Epithelial cell of proximal tubule (primary cell): Measurements from ENCODE around the gene KIF25. TPM values are rescaled to one million over a fixed set of nuclear protein-coding genes. Genes with fewer than 3 reads are reported as not detected.
"Not testable (repeated sequence)": the region's sequence is repeated elsewhere in the genome, so short reads cannot be mapped to it uniquely, and the experiment has no call there.

Experiments
- DNase-seq: peaks from one replicate; pipeline ENCODE4 v3.0.0-alpha.2; 2011; ENCODE audit warnings: low read depth
- H3K4me3 ChIP-seq: 2 replicates; pipeline ENCODE4 v1.5.1; 2011; ENCODE audit warnings: low read depth, mild to moderate bottlenecking, low read length
- CTCF ChIP-seq: conservative IDR thresholded peaks from 2 replicates; pipeline ENCODE4 v1.5.1; 2012; ENCODE audit warnings: low read depth, mild to moderate bottlenecking, low read length
- total RNA-seq: library from RNA; depleted of rRNA; stranded (reverse); fragments of >200 nt; gene quantifications from 2 replicates; pipeline ENCODE4 v1.2.3, GENCODE V29; 2015

KIF25 gene
- total RNA-seq, 1 donor from 2014 or later, result not detected

DNA sequence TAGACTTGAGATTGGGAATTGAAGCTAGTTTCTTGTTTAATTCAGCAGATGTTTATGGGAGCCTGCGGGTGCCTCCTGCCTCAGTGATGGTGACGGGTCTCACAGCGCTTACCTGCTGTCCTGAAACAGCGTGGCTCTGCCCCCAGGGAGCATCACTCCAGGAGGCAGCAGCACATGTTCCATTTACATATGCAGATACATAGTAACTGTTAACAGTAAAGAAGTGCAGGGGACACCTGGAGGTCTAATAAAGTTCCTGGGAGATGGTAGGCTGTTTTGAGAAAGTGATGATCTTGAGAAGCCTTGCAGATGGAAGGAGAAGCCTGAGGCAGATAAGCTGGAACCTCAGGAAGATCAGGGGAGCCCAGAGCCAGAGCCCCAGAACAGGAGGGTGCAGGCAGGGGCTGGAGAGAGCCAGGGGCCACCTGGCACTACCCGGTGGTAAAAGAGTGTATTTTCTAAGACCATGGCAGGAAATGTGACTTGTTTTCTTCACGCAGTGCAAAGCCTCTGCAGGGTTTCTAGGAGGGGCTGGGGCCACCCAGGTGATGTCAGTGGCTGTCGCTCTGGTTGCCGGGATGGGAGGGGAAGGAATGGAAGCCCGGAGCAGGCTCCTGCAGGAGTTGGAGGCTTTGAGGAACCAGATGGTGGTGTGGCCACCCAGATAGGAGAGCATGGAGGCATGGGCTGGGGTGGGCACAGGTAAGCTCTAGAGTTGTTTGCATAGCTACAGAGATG is 24.2 kb upstream of the KIF25 start:
- DNase-seq, result no peak
- TF ChIP-seq CTCF, result no peak
- H3K4me3 ChIP-seq, result no peak overlapping the region

- H3K4me3 ChIP-seq, result no peak overlapping the region
- DNase-seq, result no peak
- TF ChIP-seq CTCF, result no peak
Measured at GRCh38 chr6:167974640-167975344, 22.7 kb upstream of the KIF25 start.

- TF ChIP-seq CTCF, result no peak
- H3K4me3 ChIP-seq, result no peak overlapping the region
- DNase-seq, result no peak
Measured at GRCh38 chr6:167975458-167975857, 22.0 kb upstream of the KIF25 start.

DNA sequence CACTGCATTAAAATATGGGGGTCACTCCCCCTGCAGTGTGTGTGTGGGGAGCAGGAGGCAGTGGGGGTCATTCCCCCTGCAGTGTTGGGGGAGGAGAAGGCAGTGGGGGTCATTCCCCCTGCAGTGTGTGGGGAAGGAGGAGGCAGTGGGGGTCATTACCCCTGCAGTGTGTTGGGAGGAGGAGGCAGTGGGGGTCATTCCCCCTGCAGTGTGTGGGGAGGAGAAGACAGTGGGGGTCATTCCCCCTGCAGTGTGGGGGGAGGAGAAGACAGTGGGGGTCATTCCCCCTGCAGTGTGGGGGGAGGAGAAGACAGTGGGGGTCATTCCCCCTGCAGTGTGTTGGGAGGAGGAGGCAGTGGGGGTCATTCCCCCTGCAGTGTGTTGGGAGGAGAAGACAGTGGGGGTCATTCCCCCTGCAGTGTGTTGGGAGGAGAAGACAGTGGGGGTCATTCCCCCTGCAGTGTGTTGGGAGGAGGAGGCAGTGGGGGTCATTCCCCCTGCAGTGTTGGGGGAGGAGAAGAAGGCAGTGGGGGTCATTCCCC is 21.3 kb upstream of the KIF25 start:
- not testable (repeated sequence) for DNase-seq

GRCh38 chr6:167976708-167977107 is 20.8 kb upstream of the KIF25 start:
- no peak overlapping the region for H3K4me3 ChIP-seq
- no peak for DNase-seq
- TF ChIP-seq CTCF, result no peak

More for the DNA sequence above, 21.3 kb upstream of the KIF25 start:
- not testable (repeated sequence) for H3K4me3 ChIP-seq

DNA sequence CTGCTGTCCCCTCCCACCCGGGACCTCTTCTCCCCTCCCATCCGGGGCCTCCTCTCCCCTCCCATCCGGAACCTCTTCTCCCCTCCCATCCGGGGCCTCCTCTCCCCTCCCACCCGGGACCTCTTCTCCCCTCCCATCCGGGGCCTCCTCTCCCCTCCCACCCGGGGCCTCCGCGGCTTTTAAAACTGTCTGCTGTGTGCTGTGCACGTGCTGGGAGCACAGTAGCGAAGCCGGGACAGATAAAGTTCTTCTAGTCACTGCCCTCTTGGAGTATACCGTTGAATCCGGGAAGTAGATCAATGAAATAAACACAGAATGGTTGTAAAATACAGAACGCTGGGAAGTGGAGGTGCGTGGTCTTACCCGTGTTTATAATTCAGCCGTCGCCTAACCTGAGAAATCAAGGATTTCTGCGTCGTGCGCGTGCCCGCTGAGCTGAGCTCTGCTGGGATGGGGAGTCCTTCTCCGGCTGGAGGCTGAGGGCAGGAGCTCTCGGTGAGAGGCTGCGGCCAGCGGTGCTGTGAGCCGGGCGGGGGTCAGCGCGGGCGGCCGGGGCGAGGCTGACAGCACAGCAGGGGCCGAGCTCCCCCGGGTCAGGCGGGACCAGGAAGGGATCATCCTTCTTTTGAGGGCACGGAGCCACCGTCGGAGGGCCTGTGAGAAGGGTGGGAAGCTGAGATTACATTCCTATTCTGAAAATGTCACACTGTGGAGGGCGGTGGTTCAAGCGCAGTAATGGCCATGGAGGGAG is 19.6 kb upstream of the KIF25 start:
- no peak for DNase-seq
- H3K4me3 ChIP-seq, result no peak overlapping the region
- no peak for TF ChIP-seq CTCF

- no peak overlapping the region for H3K4me3 ChIP-seq
- TF ChIP-seq CTCF, result no peak
- no peak for DNase-seq
Measured at GRCh38 chr6:167978607-167979006, 18.9 kb upstream of the KIF25 start.
